ENCODE measurements around the gene MTMR3.

Gene MTMR3

DNA sequence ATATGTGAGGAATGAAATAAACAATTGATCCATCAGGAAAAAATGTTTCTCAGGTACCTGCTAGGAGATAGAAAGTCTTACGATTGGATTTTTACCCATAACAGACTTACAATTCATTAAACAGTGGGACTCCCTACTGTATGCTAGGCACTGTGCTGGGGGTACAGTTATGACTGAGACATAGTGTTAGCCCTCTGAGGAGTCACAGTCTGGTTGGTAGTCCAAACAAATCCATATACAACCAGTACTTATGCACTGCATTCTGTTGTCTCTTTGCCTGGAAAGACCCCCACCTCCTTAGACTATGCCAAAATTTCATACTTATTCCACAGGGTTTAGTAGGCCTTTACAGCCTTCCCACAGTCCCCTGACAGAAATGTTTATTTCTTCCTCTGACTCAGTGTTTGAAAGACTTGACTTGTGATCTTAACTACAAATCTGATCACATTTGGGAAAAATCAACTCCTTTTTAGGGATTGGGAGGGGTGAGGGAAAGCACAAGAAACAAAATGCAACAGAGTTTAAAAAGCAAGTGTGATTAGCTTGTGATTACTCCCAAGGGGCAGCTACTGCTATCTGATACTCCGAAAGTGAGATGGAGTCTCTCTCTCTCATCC lies 127.9 kb downstream of the MTMR3 start:
- Histone ChIP-seq H3K27ac (ENCODE audit: low read length) (no peak overlapping the region), H3K36me3 (ENCODE audit: insufficient read depth, low read depth, low read length) (peaks cover 82% of the 10 kb centered on the region), H3K9ac (ENCODE audit: low read depth, low read length) (no peak overlapping the region), H3K4me1 (ENCODE audit: insufficient read depth, low read length) (peaks cover 12% of the 10 kb centered on the region), H3K4me3 (ENCODE audit: low read length) (no peak overlapping the region), H3K9me3 (ENCODE audit: insufficient read depth, low read depth, low read length) (no peaks in the 10 kb centered on the region), H3K27me3 (ENCODE audit: insufficient read depth, low read length) (no peaks in the 10 kb centered on the region)

DNA sequence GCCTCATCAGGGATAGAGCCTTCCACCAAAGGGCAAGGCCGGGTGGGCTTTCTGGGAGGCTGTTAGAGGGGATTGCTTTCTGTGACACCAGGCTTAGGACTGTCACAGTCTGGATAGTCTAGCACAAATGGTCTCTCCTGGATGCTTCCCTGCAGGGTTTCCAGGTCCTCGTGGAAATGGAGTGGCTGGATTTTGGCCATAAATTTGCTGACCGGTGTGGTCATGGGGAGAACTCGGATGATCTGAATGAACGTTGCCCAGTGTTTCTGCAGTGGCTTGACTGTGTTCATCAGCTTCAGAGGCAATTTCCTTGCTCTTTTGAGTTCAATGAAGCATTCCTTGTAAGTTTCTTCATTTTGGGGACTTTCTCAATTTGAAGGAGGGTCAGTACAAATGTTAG lies 130.2 kb downstream of the MTMR3 start:
- Histone ChIP-seq H3K27ac (ENCODE audit: low read length) (no peak overlapping the region), H3K9ac (ENCODE audit: low read depth, low read length) (no peak overlapping the region), H3K9me3 (ENCODE audit: insufficient read depth, low read depth, low read length) (no peaks in the 10 kb centered on the region), H3K36me3 (ENCODE audit: insufficient read depth, low read depth, low read length) (peaks cover 85% of the 10 kb centered on the region), H3K27me3 (ENCODE audit: insufficient read depth, low read length) (no peaks in the 10 kb centered on the region), H3K4me1 (ENCODE audit: insufficient read depth, low read length) (peaks cover 8% of the 10 kb centered on the region; the same call in 1 of the 2 replicates), H3K4me3 (ENCODE audit: low read length) (no peak overlapping the region)

DNA sequence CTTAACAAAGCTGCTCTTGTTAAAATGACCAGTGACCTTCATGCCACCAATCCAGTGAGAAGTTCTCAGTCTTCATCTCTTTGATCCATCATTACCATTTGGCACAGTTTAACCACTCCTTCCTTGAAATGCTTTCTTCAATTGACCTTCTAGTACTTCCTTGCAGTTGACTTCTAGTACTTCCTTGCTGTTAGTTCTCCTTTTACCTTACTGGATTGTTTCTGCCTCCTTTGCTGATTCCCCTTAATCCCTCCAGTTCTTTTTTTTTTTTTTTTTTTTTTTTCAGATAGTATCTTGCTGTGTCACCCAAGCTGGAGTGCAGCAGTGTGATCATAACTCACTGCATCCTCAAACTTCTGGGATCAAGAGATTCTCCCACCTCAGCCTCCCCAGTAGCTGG lies 131.3 kb downstream of the MTMR3 start:
- Histone ChIP-seq H3K27ac (ENCODE audit: low read length) (no peak overlapping the region), H3K9me3 (ENCODE audit: insufficient read depth, low read depth, low read length) (no peaks in the 10 kb centered on the region), H3K27me3 (ENCODE audit: insufficient read depth, low read length) (no peaks in the 10 kb centered on the region), H3K36me3 (ENCODE audit: insufficient read depth, low read depth, low read length) (peaks cover 79% of the 10 kb centered on the region), H3K4me1 (ENCODE audit: insufficient read depth, low read length) (no peaks in the 10 kb centered on the region), H3K9ac (ENCODE audit: low read depth, low read length) (no peak overlapping the region), H3K4me3 (ENCODE audit: low read length) (no peak overlapping the region)

DNA sequence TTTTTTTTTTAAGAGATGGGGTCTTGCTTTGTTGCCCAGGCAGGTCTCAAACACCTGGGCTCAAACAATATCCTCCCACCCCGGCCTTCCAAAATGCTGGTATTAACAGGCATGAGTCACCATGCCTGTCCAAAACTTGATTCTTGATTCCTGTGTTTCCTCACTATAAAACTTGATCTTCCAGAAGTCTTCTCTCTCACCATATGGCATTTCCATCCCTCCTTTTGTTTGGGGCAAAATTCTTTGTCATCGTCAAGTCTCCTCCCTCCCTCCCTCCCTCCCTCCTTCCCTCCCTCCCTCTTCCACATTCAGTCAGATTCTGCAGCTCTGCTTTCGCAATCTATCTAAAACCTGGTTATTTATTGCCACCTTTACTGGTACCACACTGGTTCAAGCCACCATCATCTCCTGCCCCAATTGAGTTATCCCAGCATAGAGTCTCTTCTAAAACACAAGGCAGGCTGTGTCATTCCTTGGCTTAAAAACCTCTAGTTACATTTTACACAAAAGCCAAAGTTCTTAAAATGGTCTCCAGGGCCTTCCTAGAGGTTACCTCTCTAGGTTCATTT lies 132.3 kb downstream of the MTMR3 start:
- no peaks in the 10 kb centered on the region for H3K9me3 ChIP-seq (ENCODE audit: insufficient read depth, low read depth, low read length)
- no peaks in the 10 kb centered on the region for H3K27me3 ChIP-seq (ENCODE audit: insufficient read depth, low read length)
- no peak overlapping the region for H3K9ac ChIP-seq (ENCODE audit: low read depth, low read length)
- no peaks in the 10 kb centered on the region for H3K4me1 ChIP-seq (ENCODE audit: insufficient read depth, low read length)
- H3K36me3 ChIP-seq (ENCODE audit: insufficient read depth, low read depth, low read length) = peaks cover 80% of the 10 kb centered on the region
- no peak overlapping the region for H3K27ac ChIP-seq (ENCODE audit: low read length)
- H3K4me3 ChIP-seq (ENCODE audit: low read length) = no peak overlapping the region

DNA sequence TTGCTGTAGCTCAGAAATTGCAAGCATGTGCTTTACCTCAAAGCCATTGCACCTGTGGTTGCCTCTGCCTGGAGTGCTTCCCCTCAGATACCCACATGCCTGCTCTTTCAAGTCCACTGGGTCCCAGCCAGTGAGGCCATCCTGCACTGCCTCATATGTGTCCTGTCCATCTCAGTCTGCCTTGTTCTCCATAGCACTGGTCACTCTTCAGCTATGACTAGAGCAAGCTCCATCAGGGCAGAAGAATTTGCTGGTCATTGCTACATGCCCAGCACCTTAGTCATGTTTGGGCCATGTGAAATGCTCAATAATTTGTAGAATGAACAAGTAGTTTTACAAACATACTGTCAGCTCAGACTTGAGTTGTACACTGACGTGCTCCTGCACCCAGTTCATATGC lies 132.9 kb downstream of the MTMR3 start:
- no peak overlapping the region for H3K27ac ChIP-seq (ENCODE audit: low read length)
- H3K9me3 ChIP-seq (ENCODE audit: insufficient read depth, low read depth, low read length) = no peaks in the 10 kb centered on the region
- no peaks in the 10 kb centered on the region for H3K27me3 ChIP-seq (ENCODE audit: insufficient read depth, low read length)
- H3K9ac ChIP-seq (ENCODE audit: low read depth, low read length) = no peak overlapping the region
- H3K36me3 ChIP-seq (ENCODE audit: insufficient read depth, low read depth, low read length) = peaks cover 80% of the 10 kb centered on the region
- no peaks in the 10 kb centered on the region for H3K4me1 ChIP-seq (ENCODE audit: insufficient read depth, low read length)
- no peak overlapping the region for H3K4me3 ChIP-seq (ENCODE audit: low read length)

DNA sequence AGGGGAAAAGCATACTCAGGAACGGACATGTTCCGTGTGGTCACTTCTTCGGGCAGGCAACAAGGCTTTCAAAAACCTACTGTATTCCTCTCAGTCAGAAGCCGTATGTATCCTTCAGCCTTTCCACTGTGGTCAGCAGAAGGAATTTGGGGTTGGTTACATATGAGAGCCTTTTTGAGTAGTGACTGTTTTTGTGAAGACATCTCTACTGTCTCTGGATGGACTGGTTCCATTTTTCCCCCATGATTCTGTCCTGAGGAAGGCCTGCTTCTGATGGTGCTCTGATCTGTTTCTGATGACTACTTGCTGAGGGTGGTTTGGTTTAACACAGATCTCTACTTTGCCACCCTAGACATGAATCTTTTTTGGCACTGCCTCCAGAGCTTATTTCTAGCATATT lies 133.6 kb downstream of the MTMR3 start:
- H3K4me1 ChIP-seq (ENCODE audit: insufficient read depth, low read length) = no peaks in the 10 kb centered on the region
- no peak overlapping the region for H3K9ac ChIP-seq (ENCODE audit: low read depth, low read length)
- H3K9me3 ChIP-seq (ENCODE audit: insufficient read depth, low read depth, low read length) = no peaks in the 10 kb centered on the region
- H3K4me3 ChIP-seq (ENCODE audit: low read length) = no peak overlapping the region
- H3K27me3 ChIP-seq (ENCODE audit: insufficient read depth, low read length) = no peaks in the 10 kb centered on the region
- no peak overlapping the region for H3K27ac ChIP-seq (ENCODE audit: low read length)
- H3K36me3 ChIP-seq (ENCODE audit: insufficient read depth, low read depth, low read length) = peaks cover 85% of the 10 kb centered on the region

DNA sequence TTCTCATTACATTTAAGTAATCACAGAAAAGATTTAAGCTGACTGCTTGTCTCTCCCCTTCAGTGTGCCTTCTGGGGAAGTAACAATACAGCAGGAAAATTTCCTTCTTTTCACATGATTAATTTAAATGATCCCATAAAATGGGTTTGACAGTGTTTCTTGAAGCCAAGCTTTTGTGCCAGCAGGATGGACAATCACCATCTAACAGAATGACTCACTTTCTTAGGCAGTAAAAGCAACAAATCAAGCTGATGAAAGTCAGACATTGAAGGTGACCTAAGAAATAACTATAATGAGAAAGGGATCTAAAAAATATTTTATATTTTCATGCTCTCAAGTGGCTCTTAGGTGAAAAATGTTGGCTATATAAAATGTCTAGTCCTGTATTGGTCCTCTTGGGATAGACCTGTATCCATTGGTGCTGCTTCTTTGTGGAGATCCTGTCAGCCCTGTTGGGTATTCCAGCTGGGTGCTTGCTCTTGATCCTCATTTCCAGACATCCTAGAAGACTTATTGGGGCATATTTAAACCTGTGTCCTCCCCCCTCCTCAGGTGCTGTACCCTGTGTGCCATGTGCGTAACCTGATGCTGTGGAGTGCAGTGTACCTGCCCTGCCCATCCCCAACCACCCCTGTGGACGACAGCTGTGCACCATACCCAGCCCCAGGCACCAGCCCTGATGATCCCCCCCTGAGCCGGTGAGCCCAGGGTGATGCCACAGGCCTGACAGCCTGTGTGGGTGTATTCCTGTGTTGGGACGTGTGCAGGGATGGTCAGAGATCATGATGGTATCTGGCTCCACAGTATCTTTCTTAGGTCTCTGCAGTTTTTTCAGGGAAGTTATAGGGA lies 134.6 kb downstream of the MTMR3 start:
- H3K36me3 ChIP-seq (ENCODE audit: insufficient read depth, low read depth, low read length) = peaks cover 88% of the 10 kb centered on the region
- H3K9me3 ChIP-seq (ENCODE audit: insufficient read depth, low read depth, low read length) = no peaks in the 10 kb centered on the region
- H3K4me3 ChIP-seq (ENCODE audit: low read length) = no peak overlapping the region
- H3K27me3 ChIP-seq (ENCODE audit: insufficient read depth, low read length) = no peaks in the 10 kb centered on the region
- no peak overlapping the region for H3K27ac ChIP-seq (ENCODE audit: low read length)
- H3K9ac ChIP-seq (ENCODE audit: low read depth, low read length) = no peak overlapping the region
- H3K4me1 ChIP-seq (ENCODE audit: insufficient read depth, low read length) = no peaks in the 10 kb centered on the region

DNA sequence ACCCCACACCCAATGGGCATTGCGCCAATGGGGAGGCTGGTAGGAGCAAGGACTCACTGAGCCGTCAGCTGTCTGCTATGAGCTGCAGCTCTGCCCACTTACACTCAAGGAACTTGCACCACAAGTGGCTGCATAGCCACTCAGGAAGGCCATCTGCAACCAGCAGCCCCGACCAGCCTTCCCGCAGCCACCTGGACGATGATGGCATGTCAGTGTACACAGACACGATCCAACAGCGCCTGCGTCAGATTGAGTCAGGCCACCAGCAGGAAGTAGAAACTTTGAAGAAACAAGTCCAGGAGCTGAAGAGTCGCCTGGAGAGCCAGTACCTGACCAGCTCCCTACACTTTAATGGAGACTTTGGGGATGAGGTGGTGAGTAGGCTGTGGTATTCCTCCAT lies 137.5 kb downstream of the MTMR3 start:
- H3K4me3 ChIP-seq (ENCODE audit: low read length) = no peak overlapping the region
- peaks cover 93% of the 10 kb centered on the region for H3K36me3 ChIP-seq (ENCODE audit: insufficient read depth, low read depth, low read length)

GRCh38 chr22:30021338-30021737 lies 138.4 kb downstream of the MTMR3 start:
- Histone ChIP-seq H3K4me1 (ENCODE audit: insufficient read depth, low read length) (no peaks in the 10 kb centered on the region), H3K4me3 (ENCODE audit: low read length) (no peak overlapping the region), H3K36me3 (ENCODE audit: insufficient read depth, low read depth, low read length) (peaks cover 93% of the 10 kb centered on the region), H3K9me3 (ENCODE audit: insufficient read depth, low read depth, low read length) (no peaks in the 10 kb centered on the region), H3K9ac (ENCODE audit: low read depth, low read length) (no peak overlapping the region), H3K27ac (ENCODE audit: low read length) (no peak overlapping the region), H3K27me3 (ENCODE audit: insufficient read depth, low read length) (no peaks in the 10 kb centered on the region)

More for the DNA sequence above, 137.5 kb downstream of the MTMR3 start:
- Histone ChIP-seq H3K27ac (ENCODE audit: low read length) (no peak overlapping the region), H3K27me3 (ENCODE audit: insufficient read depth, low read length) (no peaks in the 10 kb centered on the region), H3K9ac (ENCODE audit: low read depth, low read length) (no peak overlapping the region), H3K9me3 (ENCODE audit: insufficient read depth, low read depth, low read length) (no peaks in the 10 kb centered on the region), H3K4me1 (ENCODE audit: insufficient read depth, low read length) (no peaks in the 10 kb centered on the region)

DNA sequence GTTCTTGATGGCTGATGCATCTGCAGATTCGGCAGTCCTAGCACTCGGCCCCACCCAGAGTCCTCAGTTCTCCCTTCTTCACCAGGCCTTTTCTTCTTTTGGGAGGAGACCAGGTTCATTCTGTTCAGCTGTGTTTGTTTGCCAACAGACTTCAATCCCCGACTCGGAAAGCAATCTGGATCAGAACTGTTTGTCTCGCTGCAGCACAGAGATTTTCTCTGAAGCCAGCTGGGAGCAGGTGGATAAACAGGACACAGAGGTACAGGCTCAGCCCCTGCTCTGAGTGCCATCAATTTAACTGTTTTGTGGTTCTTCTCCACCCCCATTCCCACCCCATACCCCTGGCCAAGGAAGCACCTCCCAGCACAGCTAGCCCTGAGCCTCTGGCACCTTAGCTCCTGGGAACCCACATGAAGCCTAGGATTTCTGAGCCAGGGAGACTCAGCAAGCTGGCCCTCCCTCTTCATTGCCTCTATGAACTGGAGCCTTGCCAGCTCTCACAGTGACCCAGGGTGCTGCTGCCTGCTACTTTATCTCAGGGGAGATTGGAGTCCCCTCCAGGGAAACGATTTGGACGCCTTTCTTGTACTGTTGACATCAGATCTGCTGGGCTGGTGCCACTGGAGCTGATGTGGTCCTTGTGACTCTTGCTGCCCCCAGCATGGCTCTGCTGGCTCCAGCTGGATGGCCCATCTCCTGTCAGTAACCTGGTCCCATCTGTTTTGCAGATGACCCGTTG lies 139.1 kb downstream of the MTMR3 start:
- Histone ChIP-seq H3K4me1 (ENCODE audit: insufficient read depth, low read length) (no peaks in the 10 kb centered on the region), H3K9ac (ENCODE audit: low read depth, low read length) (no peak overlapping the region), H3K4me3 (ENCODE audit: low read length) (no peak overlapping the region), H3K9me3 (ENCODE audit: insufficient read depth, low read depth, low read length) (no peaks in the 10 kb centered on the region), H3K27ac (ENCODE audit: low read length) (no peak overlapping the region), H3K27me3 (ENCODE audit: insufficient read depth, low read length) (no peaks in the 10 kb centered on the region), H3K36me3 (ENCODE audit: insufficient read depth, low read depth, low read length) (peaks cover 93% of the 10 kb centered on the region)

- Histone ChIP-seq H3K27me3 (ENCODE audit: insufficient read depth, low read length) (no peaks in the 10 kb centered on the region), H3K36me3 (ENCODE audit: insufficient read depth, low read depth, low read length) (peaks cover 91% of the 10 kb centered on the region), H3K9me3 (ENCODE audit: insufficient read depth, low read depth, low read length) (no peaks in the 10 kb centered on the region), H3K4me1 (ENCODE audit: insufficient read depth, low read length) (no peaks in the 10 kb centered on the region), H3K27ac (ENCODE audit: low read length) (no peak overlapping the region), H3K4me3 (ENCODE audit: low read length) (no peak overlapping the region), H3K9ac (ENCODE audit: low read depth, low read length) (no peak overlapping the region)
Observed at GRCh38 chr22:30023099-30023660, 140.2 kb downstream of the MTMR3 start.
